HG02884 (cell line): ENCODE data around the gene UBTF.
"Not testable (repeated sequence)": the region's sequence is repeated elsewhere in the genome, so short reads cannot be mapped to it uniquely, and the experiment has no call there.

ENCODE experiments used
- ATAC-seq: cut with Tn5 transposase; IDR thresholded peaks from one replicate; pipeline ENCODE4 v1.9.1; 2021; ENCODE audit warnings: mild to moderate bottlenecking, moderate library complexity; ENCODE audit not compliant: unreplicated experiment

Gene UBTF

DNA sequence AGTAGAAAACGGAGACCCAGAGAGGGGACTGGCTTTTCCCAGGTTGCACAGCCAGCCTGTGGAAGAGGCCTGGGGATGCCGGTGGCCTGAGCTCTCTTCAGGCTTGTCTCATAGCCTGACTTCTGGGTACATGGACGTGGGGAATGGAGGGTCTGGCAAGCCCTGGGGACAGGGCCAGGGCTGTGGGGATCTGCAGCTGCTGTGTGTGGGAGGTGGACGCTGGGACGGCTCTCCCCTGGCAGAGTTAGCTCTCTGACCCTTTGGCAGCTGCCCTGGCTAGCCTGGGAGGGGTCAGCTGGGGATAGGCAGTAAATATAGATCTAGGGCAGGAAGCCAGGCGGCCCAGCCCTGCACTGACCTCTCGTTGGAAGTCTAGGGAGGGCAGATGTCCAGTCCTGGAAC, 28.0 kb upstream of the UBTF start:
- no peak for ATAC-seq

DNA sequence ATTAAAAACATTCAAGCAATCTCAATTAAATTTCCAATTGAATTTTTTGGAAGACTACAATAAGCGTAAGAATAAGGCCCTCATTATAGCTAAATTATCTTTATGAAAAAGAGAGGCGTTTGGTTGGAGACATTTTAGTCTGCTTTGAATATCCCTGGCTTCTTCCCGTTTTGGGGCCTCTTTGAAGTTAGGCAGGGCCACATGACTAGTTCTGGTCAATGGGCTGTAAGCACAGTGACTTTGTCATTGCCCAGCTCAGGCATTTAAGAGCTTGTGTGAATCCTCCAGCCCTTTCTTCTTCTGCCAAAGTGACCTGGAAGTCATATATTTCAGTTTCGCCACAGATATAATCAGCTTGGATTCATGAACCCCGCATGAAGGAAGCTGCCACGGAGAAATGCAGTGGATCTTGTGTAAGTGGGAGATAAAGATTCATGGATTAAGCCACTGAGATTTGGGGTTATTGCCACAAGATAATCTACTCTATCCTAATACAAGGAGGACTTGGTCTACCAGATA, 21.7 kb upstream of the UBTF start:
- ATAC-seq, result no peak

DNA sequence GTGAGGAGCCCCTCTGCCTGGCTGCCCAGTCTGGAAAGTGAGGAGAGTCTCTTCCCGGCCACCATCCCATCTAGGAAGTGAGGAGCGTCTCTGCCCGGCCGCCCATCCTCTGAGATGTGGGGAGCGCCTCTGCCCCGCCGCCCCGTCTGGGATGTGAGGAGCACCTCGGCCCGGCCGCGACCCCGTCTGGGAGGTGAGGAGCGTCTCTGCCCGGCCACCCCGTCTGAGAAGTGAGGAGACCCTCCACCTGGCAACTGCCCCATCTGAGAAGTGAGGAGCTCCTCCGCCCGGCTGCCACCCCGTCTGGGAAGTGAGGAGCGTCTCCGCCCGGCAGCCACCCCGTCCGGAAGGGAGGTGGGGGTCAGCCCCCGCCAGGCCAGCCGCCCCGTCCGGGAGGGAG, 18.4 kb upstream of the UBTF start:
- ATAC-seq, result not testable (repeated sequence)

DNA sequence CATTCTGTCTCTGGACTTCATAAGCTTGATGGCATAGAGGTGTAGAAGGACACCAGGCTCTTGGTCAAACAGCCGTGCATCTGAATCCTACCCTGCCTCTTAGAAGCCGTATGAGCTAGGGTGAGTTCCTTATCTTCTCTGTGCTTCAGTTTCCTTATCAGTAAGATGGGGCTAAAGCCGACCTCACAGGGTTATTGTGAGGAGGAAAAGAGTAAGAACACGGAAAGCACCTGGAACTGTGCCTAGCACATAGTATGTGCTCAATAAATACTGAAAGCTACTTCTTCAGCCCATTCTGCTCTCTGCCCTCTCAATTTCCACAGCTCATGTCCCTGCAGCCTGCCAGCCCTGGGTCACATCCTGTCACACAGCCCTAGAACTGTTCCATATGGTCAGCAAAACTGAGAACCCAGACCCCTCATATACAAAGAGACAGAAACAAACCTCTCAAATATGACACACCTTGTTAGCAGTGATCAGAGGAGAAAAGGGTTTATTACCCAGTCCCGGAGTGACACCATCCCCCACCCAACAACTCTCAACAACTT, 17.0 kb upstream of the UBTF start:
- no peak for ATAC-seq

DNA sequence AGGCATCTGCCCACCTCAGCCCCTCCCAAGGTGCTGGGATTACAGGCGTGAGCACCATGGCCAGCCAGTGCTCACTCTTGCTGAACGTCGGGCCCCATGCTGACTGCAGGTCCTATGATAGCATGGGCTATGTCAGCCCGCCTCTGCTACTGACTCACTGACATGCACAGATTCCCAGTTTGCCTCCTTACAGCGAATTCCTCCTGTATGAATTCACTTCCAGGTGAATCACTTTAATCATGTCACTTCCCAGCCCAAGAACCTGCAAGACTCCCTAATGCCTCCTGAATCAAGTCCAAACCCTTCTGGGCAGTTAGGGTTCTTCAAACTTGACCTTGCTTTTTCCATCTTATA, 16.1 kb upstream of the UBTF start:
- ATAC-seq, result no peak

DNA sequence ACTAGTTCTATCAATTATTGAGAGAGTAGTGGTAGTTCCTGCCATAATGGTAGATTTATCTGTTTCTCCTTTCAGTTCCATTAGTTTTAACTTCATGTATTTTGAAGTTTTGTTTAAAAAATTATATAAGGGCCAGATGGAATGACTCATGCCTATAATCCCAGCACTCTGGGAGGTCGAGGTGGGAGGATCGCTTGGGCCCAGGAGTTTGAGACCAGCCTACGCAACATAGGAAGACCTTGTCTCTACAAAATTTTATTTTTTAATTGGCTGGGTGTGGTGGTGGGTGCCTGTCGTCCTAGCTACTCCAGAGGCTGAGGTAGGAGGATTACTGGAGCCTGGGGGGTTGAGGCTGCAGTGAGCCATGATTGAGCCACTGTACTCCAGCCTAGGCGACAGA, 14.1 kb upstream of the UBTF start:
- no peak for ATAC-seq

DNA sequence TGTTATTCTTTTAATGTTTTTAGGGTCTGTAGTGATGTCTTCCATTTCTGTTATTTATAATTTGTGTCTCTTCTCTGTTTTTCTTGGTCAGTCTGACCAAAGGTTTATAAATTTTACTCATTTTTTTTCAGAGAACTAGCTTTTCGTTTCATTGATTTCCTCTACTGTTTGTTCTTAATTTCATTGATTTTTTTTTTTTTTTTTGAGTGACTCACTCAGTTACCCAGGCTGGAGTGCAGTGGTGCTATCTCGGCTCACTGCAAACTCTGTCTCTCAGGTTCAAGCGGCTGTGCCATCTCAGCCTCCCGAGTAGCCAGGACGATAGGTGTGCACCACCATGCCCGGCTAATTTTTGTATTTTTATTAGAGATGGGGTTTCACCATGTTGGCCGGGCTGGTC, 12.6 kb upstream of the UBTF start:
- ATAC-seq, result no peak

DNA sequence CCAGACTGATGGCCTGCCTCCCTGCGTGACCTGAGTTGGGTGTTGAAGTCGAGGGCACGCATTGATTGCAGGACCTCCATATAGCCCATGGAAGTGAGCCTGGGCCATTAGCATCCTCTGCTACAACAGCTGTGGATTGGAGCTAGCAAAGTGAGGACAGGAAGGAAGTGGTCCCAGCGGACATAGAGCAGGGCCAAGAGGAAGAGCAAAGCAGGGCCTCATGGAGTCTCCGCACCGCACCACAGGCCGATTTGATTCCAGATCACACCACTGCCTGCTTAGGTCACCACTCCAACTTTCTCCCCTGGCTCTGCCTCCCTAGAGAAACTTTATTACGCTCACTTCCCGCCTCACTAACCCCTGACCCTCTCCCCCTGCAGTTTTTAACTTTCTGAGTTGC, 10.7 kb upstream of the UBTF start:
- ATAC-seq, result no peak

DNA sequence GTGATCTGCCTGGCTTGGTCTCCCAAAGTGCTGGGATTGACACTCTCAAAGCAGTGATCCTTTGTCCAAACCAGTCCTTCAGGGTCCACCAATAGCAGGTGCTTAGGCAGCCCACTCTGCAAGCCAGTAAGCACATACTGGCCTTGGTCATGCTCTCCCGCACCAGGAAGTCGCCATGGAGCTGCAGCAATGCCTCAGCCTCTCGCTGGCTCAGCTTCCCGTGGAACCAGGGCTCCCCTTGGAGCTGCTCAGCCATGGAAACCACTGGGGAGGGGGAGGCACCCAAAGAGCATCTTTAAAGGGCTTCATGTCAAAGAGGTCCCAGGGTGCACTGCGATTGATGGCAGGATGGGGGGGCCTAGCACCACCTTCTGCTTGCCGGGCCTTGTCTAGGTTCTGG, 9.6 kb upstream of the UBTF start:
- no peak for ATAC-seq

DNA sequence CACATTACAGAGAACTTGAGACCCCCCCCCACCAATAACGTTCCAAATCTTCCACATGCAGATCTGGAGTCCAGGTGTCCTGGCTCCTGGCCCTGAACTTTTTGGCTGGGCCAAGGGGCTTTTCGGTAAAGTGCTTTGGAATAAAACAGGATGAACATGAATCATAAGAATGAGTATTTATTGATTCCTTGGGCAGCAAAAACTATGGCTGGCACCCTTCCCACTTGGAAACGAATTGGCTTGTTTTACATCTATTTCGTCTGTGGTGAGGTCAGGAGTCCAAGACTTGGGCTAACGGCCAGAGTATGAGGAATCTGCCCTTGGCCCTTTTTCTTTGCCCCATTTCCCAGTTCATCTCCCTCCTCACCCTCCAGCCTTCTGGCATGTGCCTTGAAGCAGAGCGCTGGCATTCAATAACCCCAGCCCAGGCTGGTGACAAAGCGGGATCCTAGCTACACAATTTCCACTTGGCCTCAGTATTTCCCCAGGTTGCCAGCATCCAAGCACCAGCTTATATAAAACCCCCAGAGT, 4.1 kb upstream of the UBTF start:
- no peak for ATAC-seq

DNA sequence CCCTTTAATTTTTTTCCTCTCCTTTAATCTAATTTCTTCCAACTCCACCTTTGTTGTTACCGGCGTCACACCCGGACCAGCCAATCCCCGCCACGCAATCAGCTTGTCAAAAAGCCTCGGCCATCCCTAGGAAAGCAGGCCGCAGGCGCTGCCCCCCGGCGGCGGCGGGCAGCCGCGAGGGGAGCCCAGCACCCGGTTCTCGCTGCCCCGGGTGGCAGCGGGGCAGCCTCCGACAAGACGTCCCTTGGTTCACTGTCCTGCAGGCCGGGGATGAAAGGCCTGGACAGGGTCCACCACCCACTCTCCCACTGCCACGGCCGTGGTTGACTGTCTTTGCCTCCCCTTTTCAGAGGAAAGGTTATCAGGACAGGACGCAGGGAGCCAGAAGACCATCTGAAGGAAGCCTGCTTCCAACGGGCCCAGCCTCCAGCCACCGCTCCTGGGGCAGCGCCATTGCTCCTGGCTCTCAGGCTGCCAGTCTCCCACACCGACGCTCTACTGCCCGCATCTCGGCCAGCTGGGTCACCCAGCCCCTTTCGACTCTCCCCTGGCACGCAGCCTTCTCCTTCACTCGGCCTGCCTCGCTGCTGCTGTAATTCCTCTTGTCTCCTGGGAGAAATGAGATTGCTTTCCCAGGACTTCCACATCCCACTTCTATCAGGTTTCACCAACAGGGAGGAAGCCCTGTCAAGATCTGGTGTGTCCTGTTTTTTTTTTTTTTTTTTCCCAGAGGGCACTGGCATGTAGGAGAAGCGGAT, 2.8 kb upstream of the UBTF start:
- ATAC-seq, result no peak

DNA sequence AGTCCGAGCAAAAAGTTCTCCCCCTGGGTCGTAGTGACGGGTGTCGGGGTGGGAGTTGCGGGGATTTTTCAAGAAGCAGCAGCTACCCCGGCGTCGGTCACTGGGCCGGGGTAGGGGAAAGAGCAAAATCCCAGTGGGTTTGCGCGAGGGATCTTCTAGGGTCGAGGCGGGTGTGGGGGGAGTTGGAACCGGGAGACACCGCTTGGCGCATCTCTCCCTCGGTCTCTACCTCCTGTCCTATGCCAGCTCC, 2.3 kb upstream of the UBTF start:
- ATAC-seq, result no peak

DNA sequence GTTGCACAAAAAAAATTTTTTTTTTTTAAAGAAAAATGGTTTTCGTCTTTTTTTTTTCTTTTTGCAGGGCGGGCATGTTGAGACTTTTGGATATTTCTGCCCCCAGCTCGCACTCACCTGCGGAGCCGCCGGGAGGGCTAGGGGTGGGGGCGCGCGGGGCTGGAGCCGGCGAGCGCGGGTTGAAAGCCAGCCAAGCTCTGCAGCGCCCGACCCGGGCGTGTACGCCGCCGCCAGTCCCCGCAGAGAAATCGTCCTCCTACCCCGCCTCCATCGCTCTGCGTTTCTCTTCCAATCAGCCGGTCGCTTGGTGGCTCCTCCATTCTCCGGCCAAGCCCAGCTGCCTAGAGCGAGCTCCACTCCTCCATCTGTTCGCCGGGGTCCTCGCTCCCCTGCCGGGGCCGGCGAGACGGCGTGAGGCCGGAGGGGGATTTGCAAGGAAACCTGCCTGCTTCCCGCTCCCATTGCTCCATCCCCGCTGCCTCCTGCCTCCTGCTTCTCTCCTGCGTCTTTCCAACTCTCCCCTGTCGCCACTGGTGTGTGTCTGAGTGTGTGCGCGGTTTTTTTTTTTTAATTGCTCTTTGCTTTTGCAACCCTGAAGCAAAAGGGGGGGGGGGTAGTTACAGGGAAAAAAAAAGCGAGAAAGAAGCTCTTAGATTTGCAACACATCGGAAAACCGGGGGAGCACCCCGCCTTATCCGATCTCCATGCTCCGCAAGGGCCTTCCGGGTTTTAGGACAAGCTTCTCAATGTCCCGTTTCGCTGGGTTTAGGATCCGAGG, 1.8 kb upstream of the UBTF start:
- ATAC-seq, result no peak

DNA sequence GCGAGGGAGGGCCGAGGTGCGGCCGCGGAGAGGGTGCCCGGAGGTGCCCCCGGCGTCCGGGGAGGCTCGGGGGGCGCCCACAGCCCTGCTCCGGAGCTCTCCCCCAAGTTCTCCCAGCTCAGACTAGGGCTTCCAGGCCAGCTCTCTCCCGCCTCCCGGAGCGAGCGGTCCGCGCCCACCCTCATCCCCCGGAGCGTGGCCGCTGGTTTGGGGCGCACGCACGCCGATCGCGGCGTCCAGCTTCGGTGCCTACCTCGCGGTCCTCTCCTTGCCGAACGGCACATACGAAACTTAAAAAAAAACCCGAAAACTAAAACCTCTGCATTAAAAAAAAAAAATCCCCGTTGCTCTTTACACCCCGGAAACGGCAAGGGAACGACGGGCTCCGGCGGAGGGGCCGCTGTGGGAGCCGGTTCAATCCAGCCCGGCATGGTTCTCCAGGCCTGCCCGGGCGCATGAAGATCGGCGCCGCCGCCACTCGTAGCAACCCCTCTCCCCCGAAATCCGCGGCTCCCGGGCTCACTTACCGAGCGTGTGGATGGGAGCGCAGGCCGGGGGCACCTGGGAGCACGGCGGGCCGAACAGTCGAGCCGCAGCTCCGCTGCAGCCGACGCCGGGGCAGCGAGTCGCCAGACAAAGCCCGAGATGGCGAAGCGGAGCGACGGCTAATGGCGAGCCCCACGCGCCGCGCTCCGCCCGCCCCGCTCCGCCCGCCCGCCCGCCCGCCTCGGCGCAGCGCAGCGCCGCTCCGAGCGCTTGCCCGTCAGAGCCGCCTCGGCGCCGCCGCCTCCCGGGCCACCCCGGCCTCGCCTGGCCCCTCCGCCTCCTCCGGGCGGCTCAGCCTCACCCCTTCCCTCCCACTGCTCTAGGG, 973 bp upstream of the UBTF start:
- ATAC-seq, result no peak

DNA sequence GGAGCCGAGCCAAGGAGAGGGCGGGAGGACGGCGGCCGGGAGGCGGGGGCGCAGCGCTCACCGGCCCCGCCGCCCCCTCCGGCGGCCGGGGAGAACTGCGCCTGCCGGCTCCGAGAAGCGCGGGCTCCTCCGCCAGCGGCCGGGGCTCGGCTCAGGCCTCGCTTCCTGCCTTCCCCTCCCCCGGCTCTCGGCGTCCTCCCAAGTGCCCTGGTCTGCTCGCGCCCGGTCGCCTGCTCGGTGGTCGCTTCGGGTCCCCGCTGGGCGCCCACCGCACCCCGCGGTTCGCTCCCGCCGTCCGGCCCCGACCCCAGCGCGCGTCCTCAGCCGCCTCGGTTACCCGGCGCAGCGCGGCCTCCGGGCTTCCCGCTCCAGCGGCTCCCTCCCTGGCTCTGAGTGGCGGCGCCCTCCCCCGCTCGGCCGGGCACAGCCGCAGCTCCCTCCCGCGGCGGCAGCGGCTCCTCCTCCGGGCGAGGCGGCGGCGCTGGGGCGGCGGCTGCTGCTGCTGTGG, 313 bp downstream of the UBTF start:
- ATAC-seq, result no peak

DNA sequence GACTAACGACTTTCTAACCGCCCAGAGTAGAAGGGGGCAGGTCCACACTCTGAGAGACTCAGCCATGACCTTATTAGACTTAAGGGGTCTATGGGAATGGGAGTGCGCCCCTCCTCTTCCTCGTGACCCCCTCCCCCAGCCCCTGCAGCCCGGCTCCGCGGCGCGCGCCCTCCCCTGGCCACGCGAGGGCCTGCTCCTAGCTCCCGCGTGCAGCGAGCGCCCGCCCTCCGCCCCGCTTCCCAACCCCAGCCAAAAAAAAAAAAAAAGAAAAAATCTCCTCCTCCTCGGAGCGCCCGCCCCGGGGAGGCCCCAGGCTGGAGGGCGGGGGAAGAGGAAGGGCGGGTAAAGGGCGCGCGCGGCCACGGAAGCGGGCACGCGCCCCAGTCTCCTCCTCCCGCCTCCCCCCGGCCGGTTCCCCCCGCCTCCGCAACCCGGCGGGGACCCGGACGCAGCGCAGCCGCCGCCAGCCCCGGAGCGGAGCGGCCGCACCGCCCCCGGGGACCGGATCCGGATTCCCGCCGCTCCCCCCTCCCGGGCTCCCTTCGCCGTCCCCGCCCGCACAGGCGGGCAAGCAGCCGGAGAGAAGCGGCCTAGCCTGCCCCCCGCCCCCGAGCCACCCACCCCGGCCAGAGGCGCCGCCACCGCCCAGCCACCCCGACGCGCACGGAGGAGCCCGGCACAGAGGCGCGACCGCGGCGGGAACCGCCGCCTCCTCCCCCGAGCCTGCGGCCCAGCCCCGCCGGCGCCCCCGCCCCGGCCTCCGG, 949 bp downstream of the UBTF start:
- ATAC-seq, result no peak

DNA sequence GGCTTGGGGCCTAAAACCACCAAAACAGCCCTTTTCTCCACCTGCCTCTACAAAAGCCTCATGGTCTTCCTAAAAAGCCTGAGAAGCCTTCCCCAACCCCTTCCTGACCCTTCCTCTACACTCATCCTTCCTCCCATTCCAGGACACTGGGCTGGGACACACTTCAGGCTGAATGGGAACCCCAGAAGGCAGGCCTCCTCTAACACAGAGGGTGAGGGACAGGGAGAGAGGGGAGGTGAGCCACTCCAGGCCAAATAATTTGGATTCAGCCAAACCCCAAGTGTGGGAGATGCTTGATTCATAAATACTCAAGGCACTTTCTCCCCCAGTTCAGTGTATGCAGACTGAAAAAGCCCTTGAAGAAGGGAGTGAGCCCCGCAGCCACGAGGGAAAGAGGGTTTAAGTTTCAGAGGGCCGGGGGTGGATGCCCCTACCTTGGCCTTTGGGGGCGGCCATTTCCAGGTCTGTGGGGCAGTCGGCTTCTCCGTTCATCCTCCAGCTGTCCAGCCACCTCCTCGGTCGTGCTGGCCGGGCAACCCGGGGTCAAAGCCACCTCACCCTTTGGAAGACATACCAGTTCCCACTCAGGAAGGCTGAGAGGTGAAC, 1.6 kb downstream of the UBTF start:
- no peak for ATAC-seq

DNA sequence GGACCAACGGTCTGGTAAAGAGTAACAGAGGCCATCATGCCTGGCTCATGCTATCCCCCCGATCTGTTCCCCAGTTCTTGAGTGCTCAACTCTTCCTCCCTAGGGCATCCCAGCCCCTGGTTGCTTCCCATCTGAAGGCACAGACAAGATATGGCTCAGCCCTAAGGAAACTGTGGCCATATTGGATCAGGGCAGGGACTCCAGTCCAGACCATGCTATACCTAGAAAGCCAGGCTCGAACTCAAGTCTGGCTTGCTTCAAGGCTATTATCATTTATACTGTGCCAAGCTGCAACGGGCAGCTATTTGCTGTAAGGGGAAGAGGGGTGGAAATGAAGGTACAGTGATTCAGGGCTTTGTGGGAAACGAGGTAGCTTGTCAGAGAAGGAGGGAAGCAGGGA, 2.8 kb downstream of the UBTF start:
- no peak for ATAC-seq

DNA sequence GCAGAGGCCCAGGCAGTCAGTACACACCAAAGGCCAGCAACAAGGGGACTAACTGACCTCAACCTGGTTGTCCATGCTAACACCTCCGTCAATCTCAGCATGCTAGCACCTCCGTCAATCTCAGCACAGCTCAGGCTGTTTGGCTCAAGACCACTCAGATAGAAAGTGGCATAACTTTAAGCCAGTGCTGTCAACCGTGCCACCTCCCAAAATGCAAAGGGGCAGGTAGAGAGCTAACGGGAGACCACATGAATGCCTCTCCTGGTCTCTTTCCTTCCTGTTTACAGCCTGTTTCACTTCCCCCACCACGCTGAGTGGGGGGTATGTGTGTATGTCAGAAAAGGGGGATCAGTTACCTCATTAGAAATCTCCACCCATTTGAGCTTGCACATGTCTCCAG, 3.3 kb downstream of the UBTF start:
- ATAC-seq, result no peak

DNA sequence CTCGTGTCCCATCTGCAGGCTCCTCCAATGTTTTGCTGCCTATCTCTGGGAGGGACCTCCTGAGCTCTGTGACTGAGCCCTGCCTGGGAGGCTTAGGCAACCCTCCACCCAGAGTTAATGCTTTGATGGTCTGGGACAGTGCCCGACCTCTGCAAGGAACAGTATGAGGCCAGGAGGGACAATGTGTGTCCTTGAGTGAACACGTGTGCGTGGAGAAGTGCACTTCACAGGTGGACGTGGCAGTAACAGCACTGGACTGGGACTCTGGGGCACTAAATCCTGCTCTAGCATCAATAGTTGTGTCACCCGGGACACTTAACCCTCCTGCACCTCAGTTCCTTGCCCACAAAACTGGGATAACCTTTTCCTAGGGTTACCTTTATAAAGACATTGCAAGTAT, 4.6 kb downstream of the UBTF start:
- no peak for ATAC-seq
